ENCODE results near the gene NPEPPS.
"Not testable (repeated sequence)": the region's sequence is repeated elsewhere in the genome, so short reads cannot be mapped to it uniquely, and the experiment has no call there.

The NPEPPS gene

GRCh38 chr17:47554733-47555132 is 23.8 kb downstream of the NPEPPS start:
- DNase-seq (ENCODE audit: low read depth); H3K4me3 ChIP-seq (ENCODE audit: low read depth, low read length): not testable (repeated sequence)

GRCh38 chr17:47556108-47556507 is 25.2 kb downstream of the NPEPPS start:
- DNase-seq (ENCODE audit: low read depth); H3K4me3 ChIP-seq (ENCODE audit: low read depth, low read length): not testable (repeated sequence)

- DNase-seq (ENCODE audit: low read depth) = not testable (repeated sequence)
These were observed 29.7 kb downstream of the NPEPPS start for GRCh38 chr17:47560517-47561043.

GRCh38 chr17:47561698-47562405 is 30.9 kb downstream of the NPEPPS start:
- not testable (repeated sequence) for H3K4me3 ChIP-seq (ENCODE audit: low read depth, low read length); DNase-seq (ENCODE audit: low read depth)

More at GRCh38 chr17:47560517-47561043, 29.7 kb downstream of the NPEPPS start:
- H3K4me3 ChIP-seq (ENCODE audit: low read depth, low read length) = not testable (repeated sequence)

- DNase-seq (ENCODE audit: low read depth) = not testable (repeated sequence)
These were observed 31.4 kb downstream of the NPEPPS start for GRCh38 chr17:47562406-47562705.

GRCh38 chr17:47567261-47567660 is 36.4 kb downstream of the NPEPPS start:
- DNase-seq (ENCODE audit: low read depth); H3K4me3 ChIP-seq (ENCODE audit: low read depth, low read length): not testable (repeated sequence)

More at GRCh38 chr17:47562406-47562705, 31.4 kb downstream of the NPEPPS start:
- not testable (repeated sequence) for H3K4me3 ChIP-seq (ENCODE audit: low read depth, low read length)

GRCh38 chr17:47572561-47572960 is 41.7 kb downstream of the NPEPPS start:
- DNase-seq (ENCODE audit: low read depth); H3K4me3 ChIP-seq (ENCODE audit: low read depth, low read length): not testable (repeated sequence)

GRCh38 chr17:47582416-47582815 is 51.5 kb downstream of the NPEPPS start:
- H3K4me3 ChIP-seq (ENCODE audit: low read depth, low read length); DNase-seq (ENCODE audit: low read depth): not testable (repeated sequence)

- not testable (repeated sequence) for H3K4me3 ChIP-seq (ENCODE audit: low read depth, low read length); DNase-seq (ENCODE audit: low read depth)
These were observed 55.6 kb downstream of the NPEPPS start for GRCh38 chr17:47586378-47587055.

GRCh38 chr17:47593522-47593921 is 62.6 kb downstream of the NPEPPS start:
- not testable (repeated sequence) for DNase-seq (ENCODE audit: low read depth); H3K4me3 ChIP-seq (ENCODE audit: low read depth, low read length)

GRCh38 chr17:47603830-47604597 is 73.1 kb downstream of the NPEPPS start:
- no peak overlapping the region for H3K4me3 ChIP-seq (ENCODE audit: low read depth, low read length)
- no peak for TF ChIP-seq CTCF (IDR thresholded peaks at IDR 0.05; ENCODE audit: insufficient read depth, low read depth, low read length, missing control alignments)
- no peak for DNase-seq (ENCODE audit: low read depth)

- no peak for DNase-seq (ENCODE audit: low read depth)
- no peak for TF ChIP-seq CTCF (IDR thresholded peaks at IDR 0.05; ENCODE audit: insufficient read depth, low read depth, low read length, missing control alignments)
- H3K4me3 ChIP-seq (ENCODE audit: low read depth, low read length) = no peak overlapping the region
These were observed 73.7 kb downstream of the NPEPPS start for GRCh38 chr17:47604598-47604927.

All from GM12865 (cell line).